Mononuclear cell (primary cell): ENCODE measurements around the gene ARAP3. TPM values are rescaled to one million over a fixed set of nuclear protein-coding genes. Genes with fewer than 3 reads are reported as not detected.

ENCODE experiments used
- H3K27me3 ChIP-seq: 2 replicates; pipeline ENCODE4 v1.6.0; 2011; ENCODE audit warnings: low read length, control low read depth; ENCODE audit not compliant: insufficient read depth
- H3K4me1 ChIP-seq: 2 replicates; pipeline ENCODE4 v1.5.1; 2011; ENCODE audit warnings: mild to moderate bottlenecking, low read length, control low read depth; ENCODE audit not compliant: insufficient read depth
- H3K4me3 ChIP-seq: 2 replicates; pipeline ENCODE4 v1.5.1; 2011; ENCODE audit warnings: mild to moderate bottlenecking, low read length, moderate library complexity
- H3K9me3 ChIP-seq: 2 replicates; pipeline ENCODE4 v1.5.1; 2011; ENCODE audit warnings: low read depth, mild to moderate bottlenecking, control low read depth, low read length
- total RNA-seq: library from RNA; depleted of rRNA; stranded (reverse); fragments of >200 nt; gene quantifications from one replicate; pipeline ENCODE4 v1.2.3, GENCODE V29; 2012

Gene ARAP3
- total RNA-seq, 1 donor, result 1.4 TPM

DNA sequence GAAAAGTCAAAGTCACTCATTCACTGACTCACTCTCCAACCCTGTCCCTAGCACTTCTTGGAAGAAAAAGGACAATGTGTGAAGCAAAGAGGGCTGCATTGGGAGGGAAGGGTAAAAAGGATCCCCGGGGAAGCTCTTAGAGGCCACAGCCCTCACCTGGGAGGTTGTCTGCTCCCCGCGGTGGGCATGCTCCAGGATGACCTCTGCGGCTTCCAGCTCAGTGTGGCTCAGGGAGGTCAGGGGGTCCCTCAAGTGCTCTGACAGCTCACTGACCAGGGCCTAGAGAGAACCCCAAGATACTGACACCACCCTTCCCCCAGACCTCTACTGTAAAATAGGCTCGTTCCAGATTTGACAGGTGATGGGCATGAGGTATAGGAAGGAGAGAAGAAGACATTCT, 34.8 kb downstream of the ARAP3 start:
- no peaks in the 10 kb centered on the region for H3K9me3 ChIP-seq
- H3K4me3 ChIP-seq, result no peak overlapping the region
- H3K27me3 ChIP-seq, result no peaks in the 10 kb centered on the region
- H3K4me1 ChIP-seq, result peaks cover 20% of the 10 kb centered on the region

DNA sequence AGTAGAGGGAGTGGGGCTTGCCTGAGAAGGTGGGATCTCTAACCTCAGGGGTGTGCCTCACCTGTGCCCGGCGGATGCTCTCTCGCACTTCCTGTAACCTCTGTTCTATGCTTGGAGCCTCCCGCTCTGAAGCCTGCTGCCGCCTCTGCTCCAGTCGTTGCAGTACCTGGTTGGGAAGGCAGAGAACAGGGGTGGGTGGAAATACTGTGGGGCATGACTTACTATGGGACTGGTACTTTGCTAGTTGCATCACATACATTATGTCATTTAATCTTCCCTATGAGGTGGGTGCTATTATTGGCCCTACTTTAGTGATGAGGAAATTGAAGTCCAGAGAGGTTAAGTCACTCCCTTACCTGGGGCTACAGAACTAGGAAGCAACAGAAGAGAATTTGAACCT, 36.0 kb downstream of the ARAP3 start:
- H3K4me1 ChIP-seq, result peaks cover 14% of the 10 kb centered on the region
- no peaks in the 10 kb centered on the region for H3K27me3 ChIP-seq
- no peaks in the 10 kb centered on the region for H3K9me3 ChIP-seq
- no peak overlapping the region for H3K4me3 ChIP-seq

DNA sequence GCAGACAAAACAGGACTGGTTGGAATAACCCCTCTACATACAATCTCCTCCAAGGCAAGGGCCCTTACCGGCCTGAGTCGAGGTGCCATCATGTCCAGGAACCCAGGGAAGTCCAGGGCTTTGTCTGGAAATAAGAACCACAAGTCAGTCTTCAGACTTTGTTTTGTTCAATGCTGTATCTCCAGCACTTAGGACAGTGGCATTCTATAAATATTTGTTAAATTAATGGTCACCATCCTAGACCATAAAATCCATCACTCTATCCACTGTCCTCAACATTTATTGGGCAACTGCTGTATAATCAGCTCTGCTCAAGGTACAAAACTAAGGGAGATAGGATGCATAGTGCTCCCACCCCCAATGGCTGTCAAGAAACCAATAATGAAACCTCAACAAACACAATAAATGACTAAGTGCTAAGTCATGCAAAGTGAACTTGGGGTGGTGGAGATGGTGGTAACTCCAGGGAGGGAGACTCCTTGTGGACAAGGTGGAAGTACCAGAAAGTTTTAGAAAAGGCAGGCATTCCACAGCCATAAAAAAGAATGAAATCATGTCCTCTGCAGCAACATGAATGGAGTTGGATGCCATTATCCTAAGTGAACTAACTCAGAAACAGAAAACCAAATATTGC, 40.3 kb downstream of the ARAP3 start:
- Histone ChIP-seq H3K4me3 (no peak overlapping the region), H3K27me3 (no peaks in the 10 kb centered on the region), H3K4me1 (peaks cover 15% of the 10 kb centered on the region), H3K9me3 (no peaks in the 10 kb centered on the region)

DNA sequence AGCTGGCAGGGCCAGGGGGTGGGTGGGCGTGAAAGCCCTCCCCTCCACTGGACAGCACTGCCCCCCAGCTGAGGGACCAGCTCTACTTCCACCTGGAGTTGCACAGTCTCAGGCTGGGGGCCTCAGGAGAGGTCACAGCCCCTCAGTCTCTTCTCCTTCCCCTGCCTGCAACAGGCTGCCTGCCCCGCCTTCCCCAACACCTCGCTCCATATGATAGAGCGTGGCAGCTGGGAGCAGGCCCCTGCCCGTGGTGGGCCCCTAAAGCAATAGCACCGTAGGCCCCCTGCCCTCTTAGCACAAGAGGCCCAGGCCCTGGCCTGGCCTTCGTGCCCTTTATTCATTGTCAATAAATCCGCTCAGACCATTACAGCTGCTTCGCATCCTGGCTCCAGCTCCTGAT, 41.3 kb downstream of the ARAP3 start:
- no peak overlapping the region for H3K4me3 ChIP-seq
- no peaks in the 10 kb centered on the region for H3K27me3 ChIP-seq
- peaks cover 21% of the 10 kb centered on the region for H3K4me1 ChIP-seq
- H3K9me3 ChIP-seq, result no peaks in the 10 kb centered on the region

DNA sequence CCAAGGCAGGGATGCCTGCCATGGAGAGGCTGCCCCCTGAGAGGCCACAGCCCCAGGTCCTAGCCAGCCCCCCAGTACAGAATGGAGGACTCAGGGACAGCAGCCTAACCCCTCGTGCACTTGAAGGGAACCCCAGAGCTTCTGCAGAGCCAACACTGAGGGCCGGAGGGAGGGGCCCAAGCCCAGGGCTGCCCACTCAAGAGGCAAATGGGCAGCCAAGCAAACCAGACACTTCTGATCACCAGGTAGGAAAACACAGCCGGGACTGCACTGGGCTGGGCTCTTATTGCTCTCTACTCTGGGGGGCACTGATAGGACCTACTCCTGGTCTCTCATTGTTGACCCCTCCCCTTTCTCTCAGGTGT, 42.0 kb downstream of the ARAP3 start:
- Histone ChIP-seq H3K9me3 (no peaks in the 10 kb centered on the region), H3K4me3 (no peak overlapping the region), H3K27me3 (no peaks in the 10 kb centered on the region), H3K4me1 (peaks cover 28% of the 10 kb centered on the region)

DNA sequence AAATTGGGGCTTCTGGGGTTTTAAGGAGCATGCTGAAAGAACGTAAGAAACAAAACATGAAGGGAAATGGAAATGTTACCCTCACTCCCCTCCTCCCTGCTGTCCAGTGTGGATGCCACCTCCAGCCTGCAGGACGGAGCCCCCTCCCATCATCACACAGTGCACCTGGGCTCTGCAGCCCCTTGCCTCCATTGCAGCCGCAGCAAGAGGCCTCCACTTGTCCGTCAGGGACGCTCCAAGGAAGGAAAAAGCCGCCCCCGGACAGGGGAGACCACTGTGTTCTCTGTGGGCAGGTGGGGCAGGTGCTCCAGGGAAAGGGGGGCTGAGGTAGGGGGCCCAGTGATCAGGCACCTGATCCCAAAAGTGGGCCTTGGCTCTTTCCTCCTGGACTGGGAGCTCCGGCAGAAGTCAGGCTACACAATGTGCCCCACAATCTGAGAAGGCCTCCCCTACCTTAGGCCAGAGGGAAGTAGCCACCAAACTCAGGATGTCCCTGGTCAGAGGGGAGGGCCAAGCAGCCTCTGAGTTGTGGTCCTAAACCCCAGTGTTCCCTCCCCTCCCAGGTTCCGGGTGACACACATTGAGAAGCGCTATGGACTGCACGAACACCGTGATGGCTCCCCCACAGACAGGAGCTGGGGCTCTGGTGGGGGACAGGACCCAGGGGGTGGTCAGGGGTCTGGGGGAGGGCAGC, 42.5 kb downstream of the ARAP3 start:
- H3K27me3 ChIP-seq, result no peaks in the 10 kb centered on the region
- peaks cover 33% of the 10 kb centered on the region for H3K4me1 ChIP-seq
- no peak overlapping the region for H3K4me3 ChIP-seq
- no peaks in the 10 kb centered on the region for H3K9me3 ChIP-seq

DNA sequence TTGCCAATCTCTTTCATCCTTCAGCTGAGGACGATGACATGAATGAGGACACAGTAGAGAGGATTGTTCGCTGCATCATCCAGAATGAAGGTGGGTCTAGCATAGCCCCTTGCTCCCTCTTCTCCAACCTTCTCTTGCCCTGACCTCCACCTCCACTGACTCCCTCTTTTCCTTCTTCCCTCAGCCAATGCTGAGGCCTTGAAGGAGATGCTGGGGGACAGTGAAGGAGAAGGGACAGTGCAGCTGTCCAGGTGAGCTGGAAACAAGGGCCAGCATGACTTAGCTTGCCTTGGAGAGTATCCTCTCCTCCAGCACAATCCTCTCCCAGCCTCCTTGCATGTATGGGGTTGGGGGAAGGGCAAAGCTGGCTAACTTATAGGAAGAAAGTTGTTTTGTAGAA, 43.3 kb downstream of the ARAP3 start:
- Histone ChIP-seq H3K4me3 (no peak overlapping the region), H3K4me1 (peaks cover 40% of the 10 kb centered on the region), H3K27me3 (no peaks in the 10 kb centered on the region), H3K9me3 (no peaks in the 10 kb centered on the region)

DNA sequence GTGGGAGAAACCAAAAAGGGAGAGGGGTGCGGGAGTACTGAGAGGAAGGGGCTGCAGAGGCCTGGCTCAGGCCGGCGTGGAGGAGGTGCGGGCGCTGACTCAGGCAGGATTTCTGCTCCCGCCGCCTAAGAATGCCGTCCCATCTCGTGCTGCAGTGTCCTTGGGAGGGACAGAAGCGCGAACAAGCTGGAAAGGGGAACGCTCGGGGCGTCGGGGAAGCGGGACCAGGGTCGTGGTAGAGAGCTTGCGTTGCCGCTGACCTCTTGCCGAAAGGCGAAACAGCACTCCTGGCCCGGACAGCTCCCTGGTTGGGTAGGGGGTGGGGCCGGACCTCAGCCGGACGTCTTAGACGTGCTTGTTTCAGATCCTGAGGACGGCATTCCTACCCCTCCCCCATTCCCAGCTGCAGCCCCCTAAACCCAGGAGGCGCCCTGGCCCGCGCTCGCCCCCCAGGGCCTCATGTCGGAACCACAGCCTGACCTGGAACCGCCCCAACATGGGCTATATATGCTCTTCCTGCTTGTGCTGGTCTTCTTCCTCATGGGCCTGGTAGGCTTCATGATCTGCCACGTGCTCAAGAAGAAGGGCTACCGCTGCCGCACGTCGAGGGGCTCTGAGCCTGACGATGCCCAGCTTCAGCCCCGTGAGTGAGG, 44.1 kb downstream of the ARAP3 start:
- Histone ChIP-seq H3K4me3 (peak overlapping the region; percentile 91), H3K9me3 (no peaks in the 10 kb centered on the region), H3K27me3 (no peaks in the 10 kb centered on the region), H3K4me1 (peaks cover 44% of the 10 kb centered on the region)

DNA sequence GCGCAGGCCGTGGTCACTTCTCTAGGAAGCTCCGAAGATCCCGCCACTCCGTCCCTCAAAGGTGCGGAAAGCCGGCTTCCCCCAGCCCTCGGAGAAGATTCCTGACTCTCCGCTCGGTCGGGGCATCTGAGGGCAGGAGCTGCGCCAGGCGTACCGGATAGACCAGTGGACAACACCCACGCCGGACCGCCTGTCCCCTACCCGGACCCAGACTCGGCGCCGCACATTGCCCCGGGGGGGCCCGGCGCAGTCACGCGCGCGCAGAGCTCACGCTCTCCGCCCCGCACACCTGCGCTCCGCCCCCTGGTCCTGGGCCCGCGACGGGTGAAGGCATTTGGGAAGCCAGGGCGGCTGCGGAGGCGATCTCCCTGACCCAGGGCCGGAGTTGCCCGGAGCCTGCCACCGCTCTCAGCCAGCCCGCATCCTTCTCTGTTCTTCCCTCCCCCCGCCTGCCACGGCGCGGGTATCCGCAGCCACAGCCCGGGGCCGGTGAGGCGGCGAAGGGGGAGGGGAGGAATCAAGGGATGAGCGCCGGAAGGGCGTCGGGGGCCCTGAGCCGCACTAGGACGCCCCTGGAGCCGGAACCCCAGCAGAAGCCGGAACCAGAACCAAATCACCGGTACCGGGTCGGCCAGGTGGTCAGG, 44.8 kb downstream of the ARAP3 start:
- Histone ChIP-seq H3K4me3 (peak overlapping the region; percentile 91), H3K27me3 (no peaks in the 10 kb centered on the region), H3K4me1 (peaks cover 42% of the 10 kb centered on the region)

DNA sequence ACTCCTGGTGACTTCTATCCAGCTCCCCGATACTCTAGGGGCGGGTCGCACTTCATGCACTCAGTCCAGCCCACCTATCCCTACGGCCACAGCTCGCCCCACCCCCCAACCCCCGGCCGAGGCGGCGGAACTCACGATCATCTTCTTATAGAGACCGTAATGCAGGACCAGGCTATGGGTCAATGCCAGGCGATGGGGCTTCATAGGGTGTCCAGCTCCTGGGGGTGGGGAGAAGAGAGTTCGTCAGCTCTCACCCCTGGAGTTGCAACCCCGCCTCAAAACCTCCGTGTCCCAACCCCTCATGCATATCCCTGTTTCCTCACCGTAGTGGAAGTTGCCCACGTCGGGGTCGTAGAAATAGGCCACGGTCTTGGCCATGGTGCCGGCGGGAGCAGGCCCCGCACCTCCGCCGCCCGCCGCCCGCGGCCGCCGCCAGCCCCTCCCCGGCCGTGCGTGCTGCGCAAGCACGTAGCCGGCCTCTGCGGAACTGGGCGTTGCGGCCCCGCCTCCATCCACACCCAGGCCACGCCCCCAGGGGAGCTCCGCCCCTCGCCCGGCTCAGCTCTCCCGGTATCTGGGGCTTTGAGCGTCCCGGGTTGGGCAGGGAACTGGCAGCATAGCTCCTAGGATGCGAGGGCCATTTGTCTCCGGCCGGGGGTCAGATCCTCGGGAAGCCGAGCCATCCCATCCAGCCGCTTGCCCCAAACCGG, 45.5 kb downstream of the ARAP3 start, which contains the start of the genes HDAC3 and RELL2:
TSS of gene HDAC3 (minus strand) at position 437 of the 710 bp plus-strand sequence. CDS start at position 378, 59 bp downstream.
TSS of gene RELL2 (plus strand) at position 585 of the 710 bp plus-strand sequence. CDS start 1,229 bp downstream, outside the sequence.
- no peaks in the 10 kb centered on the region for H3K9me3 ChIP-seq
- H3K4me3 ChIP-seq, result peak within 1 kb of the TSS; percentile 91
- peaks cover 42% of the 10 kb centered on the region for H3K4me1 ChIP-seq
- H3K27me3 ChIP-seq, result no peaks in the 10 kb centered on the region

More for the DNA sequence above, 44.8 kb downstream of the ARAP3 start:
- H3K9me3 ChIP-seq, result no peaks in the 10 kb centered on the region

DNA sequence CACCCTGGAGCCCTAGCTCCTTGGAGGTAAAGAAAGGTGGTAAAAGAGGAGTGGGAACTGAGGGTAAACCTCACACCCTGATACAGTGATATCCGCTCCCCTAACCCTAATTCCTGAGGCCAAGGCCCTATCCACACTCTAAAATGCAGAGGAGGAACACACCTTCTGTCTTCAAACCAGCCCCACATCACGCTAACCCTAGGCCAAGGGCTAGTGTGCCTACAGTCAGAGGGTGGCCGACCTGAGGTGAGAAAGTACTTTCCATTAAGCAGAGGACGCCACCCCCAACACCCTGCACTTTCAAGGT, 46.0 kb downstream of the ARAP3 start:
- Histone ChIP-seq H3K27me3 (no peaks in the 10 kb centered on the region), H3K9me3 (no peaks in the 10 kb centered on the region), H3K4me3 (peak overlapping the region; percentile 91), H3K4me1 (peaks cover 42% of the 10 kb centered on the region)

DNA sequence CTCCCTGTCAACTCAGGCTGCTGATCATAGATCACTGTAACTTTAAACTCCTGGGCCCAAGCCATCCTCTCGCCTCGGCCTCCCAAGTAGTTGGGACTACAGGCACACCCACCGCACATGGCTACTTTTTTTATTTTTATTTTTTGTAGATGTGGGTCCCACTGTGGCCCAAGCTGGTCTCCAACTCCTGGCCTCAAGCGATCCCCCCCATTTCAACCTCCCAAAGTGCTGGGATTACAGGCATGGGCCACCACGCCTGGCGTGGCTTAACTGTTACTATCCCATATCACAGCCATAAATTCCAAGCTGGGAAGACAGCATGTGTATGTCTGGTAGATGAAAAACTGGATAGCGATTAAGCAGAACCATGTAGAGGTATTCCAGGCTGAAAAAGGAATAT, 46.4 kb downstream of the ARAP3 start:
- peaks cover 42% of the 10 kb centered on the region for H3K4me1 ChIP-seq

DNA sequence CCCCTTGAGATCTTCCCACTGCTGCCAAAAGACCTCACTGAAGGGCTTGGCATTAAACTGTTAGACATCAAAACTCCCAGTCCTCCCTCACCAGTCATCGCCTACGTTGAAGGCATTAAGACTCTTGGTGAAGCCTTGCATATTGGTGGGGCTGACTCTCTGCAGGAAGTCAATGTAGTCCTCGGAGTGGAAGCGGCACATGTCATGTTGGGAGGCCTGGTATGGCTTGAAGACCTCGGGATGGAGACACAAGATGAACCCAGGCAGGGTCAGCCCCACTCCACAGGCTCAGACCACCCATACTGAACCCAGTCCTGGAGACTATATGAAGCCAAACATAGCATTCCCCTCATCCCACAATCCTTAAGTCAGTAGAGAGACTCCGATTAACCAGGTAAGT, 47.3 kb downstream of the ARAP3 start:
- Histone ChIP-seq H3K27me3 (no peaks in the 10 kb centered on the region), H3K4me1 (peaks cover 42% of the 10 kb centered on the region), H3K9me3 (no peaks in the 10 kb centered on the region), H3K4me3 (no peak overlapping the region)

More for the DNA sequence above, 46.4 kb downstream of the ARAP3 start:
- Histone ChIP-seq H3K9me3 (no peaks in the 10 kb centered on the region), H3K27me3 (no peaks in the 10 kb centered on the region), H3K4me3 (peak overlapping the region; percentile 91)

DNA sequence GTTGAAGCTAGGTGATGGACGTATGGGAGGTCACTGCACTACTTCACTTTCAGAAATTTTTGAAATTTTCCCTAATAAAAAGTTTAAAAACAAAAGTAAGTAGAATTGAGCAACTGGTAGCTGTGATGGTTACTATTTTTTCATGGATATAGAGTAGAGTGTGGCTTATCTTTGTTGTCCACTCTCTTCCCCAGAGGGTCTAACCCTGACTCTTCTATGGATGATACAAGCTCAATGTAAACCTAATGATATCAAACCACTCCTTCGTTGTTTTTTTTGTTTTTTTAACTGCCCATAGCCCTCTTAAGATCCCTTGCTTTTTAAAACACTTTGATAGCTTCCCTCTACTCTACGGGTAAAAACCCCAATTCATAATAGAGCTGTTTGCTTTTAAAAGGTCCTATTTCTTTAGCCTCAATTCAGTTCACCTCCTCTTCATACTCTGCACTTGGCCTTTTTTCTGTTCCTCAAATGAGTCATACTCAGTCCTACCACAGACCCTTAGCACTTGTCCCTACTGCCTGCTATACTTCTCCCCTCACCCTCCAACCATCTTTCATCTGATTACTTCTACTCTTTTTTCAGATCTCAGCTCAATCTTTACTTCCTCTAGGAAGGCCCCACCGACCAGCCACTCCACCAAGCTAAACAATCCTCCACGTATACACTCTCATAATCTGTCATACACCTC, 48.0 kb downstream of the ARAP3 start:
- Histone ChIP-seq H3K9me3 (no peaks in the 10 kb centered on the region), H3K27me3 (no peaks in the 10 kb centered on the region), H3K4me3 (no peak overlapping the region), H3K4me1 (peaks cover 42% of the 10 kb centered on the region)
